Duodenal mucosa (tissue), 2 donors: ENCODE measurements around the gene SOX18.
"Not testable (repeated sequence)": the region's sequence is repeated elsewhere in the genome, so short reads cannot be mapped to it uniquely, and the experiment has no call there.

Experiments
- H3K27ac ChIP-seq: one replicate; pipeline ENCODE4 v1.7.0; 2013; ENCODE audit warnings: low read depth, low read length
- H3K27me3 ChIP-seq, 2 donors: one replicate each; pipeline ENCODE4 v1.7.0; 2013; ENCODE audit warnings: low read length in 2 of 2, control low read depth in 1 of 2; ENCODE audit not compliant: insufficient read depth in 2 of 2, control insufficient read depth in 1 of 2
- H3K36me3 ChIP-seq, 2 donors: one replicate each; pipeline ENCODE4 v1.7.0; 2013; ENCODE audit warnings: low read length in 2 of 2, control low read depth in 1 of 2; ENCODE audit not compliant: insufficient read depth in 2 of 2, control insufficient read depth in 1 of 2
- H3K4me1 ChIP-seq, 2 donors: one replicate each; pipeline ENCODE4 v1.7.0; 2013; ENCODE audit warnings: low read length in 2 of 2, control low read depth in 1 of 2; ENCODE audit not compliant: insufficient read depth in 2 of 2, control insufficient read depth in 1 of 2
- H3K4me3 ChIP-seq, 2 donors: one replicate each; pipeline ENCODE4 v1.7.0; 2013; ENCODE audit warnings: low read length in 2 of 2, low read depth in 1 of 2
- H3K9ac ChIP-seq, 2 donors: one replicate each; pipeline ENCODE4 v1.7.0; 2013; ENCODE audit warnings: low read length in 2 of 2, low read depth in 1 of 2
- H3K9me3 ChIP-seq, 2 donors: one replicate each; pipeline ENCODE4 v1.7.0; 2013; ENCODE audit warnings: low read length in 2 of 2, control low read depth in 1 of 2; ENCODE audit not compliant: control insufficient read depth in 1 of 2

SOX18 gene

DNA sequence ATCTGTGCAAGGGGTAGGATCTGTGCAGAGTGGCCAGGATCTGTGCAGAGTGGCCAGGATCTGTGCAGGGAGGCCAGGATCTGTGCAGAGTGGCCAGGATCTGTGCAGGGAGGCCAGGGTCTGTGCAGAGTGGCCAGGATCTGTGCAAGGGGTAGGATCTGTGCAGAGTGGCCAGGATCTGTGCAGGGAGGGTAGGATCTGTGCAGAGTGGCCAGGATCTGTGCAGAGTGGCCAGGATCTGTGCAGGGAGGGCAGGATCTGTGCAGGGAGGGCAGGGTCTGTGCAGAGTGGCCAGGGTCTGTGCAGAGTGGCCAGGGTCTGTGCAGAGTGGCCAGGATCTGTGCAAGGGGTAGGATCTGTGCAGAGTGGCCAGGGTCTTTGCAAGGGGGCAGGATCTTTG is 39.1 kb upstream of the SOX18 start:
- not testable (repeated sequence) for H3K9me3 ChIP-seq, H3K4me3 ChIP-seq, H3K36me3 ChIP-seq, H3K9ac ChIP-seq, H3K4me1 ChIP-seq, H3K27ac ChIP-seq
- H3K27me3 ChIP-seq = peaks cover 28 to 30% of the 10 kb centered on the region in 2 donors

DNA sequence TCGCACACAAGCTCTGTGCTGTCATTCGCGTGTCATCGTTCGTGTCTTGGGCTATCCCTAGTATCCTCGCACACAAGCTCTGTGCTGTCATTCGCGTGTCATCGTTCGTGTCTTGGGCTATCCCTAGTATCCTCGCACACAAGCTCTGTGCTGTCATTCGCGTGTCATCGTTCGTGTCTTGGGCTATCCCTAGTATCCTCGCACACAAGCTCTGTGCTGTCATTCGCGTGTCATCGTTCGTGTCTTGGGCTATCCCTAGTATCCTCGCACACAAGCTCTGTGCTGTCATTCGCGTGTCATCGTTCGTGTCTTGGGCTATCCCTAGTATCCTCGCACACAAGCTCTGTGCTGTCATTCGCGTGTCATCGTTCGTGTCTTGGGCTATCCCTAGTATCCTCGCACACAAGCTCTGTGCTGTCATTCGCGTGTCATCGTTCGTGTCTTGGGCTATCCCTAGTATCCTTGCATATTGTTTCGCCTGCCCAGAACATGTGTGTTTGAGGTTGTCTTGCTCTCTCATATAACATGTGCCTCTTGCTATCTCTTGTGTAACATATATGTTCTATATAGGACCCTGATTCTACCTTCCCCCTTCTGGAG is 37.9 kb upstream of the SOX18 start:
- not testable (repeated sequence) for H3K9ac ChIP-seq, H3K27ac ChIP-seq, H3K9me3 ChIP-seq, H3K4me3 ChIP-seq, H3K36me3 ChIP-seq
- peaks cover 0 to 12% of the 10 kb centered on the region in 2 donors for H3K4me1 ChIP-seq
- peaks cover 35 to 36% of the 10 kb centered on the region in 2 donors for H3K27me3 ChIP-seq

DNA sequence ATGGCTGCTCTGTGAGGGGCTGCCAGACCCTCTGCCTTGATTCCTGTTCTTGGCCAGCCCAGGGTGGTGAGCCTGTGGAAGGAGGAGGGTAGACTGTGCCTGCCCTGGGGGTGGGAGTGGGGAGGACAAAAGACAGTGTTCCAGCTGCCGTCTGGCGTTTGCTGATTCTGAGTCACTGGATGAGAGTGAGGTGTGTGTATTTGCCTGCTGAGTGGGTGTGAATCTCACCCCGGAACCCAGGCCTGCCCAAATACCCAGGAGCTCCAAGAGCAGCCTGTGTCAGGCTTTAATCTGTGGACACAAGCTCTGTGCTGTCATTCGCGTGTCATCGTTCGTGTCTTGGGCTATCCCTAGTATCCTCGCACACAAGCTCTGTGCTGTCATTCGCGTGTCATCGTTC is 37.4 kb upstream of the SOX18 start:
- Histone ChIP-seq H3K4me3 (no peak overlapping the region), H3K4me1 (peaks cover 0 to 15% of the 10 kb centered on the region in 2 donors), H3K36me3 (no peaks in the 10 kb centered on the region), H3K27ac (no peak overlapping the region), H3K9me3 (no peaks in the 10 kb centered on the region), H3K27me3 (peaks cover 35 to 39% of the 10 kb centered on the region in 2 donors), H3K9ac (no peak overlapping the region)

- Histone ChIP-seq H3K27ac (no peak overlapping the region), H3K27me3 (peaks cover 33 to 39% of the 10 kb centered on the region in 2 donors), H3K4me3 (no peak overlapping the region), H3K4me1 (peaks cover 0 to 18% of the 10 kb centered on the region in 2 donors), H3K9ac (no peak overlapping the region), H3K36me3 (no peaks in the 10 kb centered on the region), H3K9me3 (no peaks in the 10 kb centered on the region)
Observed at GRCh38 chr20:64084685-64085152, 35.3 kb upstream of the SOX18 start.

DNA sequence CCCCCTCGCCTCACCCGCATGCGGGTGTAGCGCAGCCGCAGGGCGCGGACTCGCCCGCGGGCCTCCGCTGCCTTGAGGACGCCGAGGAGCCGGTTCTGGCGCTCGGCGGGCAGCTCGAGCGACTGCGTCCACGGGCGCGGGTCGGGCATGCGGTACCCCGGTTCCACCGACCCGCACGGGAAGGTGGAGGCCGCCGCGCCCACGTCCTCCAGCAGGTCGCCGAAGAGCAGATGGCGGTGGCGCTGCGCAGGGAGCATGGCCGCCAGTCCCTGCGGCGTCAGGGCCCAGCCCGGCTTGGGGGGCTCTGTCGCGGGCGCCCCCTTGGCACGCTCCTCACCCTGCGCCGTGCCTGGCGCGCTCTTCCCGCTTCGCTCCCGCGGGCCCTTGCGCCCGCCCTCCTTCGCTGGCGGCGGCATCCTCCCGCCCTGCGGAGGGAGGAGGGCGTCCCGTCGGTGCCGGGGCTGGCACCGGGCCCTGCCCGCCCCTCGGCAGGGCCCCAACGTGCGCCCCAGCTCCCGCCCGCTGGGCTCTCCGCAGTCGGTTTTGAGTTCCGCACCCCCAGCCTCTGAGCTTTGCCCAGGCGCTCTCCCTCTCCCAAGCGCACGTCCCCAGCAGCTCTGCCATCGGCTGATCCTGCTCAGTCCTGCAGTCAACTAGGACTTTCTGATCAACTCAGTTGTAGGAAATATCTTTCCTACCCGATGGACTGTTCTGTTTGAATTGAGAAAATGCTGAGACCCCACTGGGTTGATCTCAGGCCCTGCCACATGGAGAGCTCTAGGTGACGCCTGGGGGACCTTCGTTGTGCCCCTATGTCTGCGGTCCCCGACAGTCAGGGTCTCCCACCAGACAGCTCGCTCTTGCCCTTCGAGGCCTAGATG is 34.6 kb upstream of the SOX18 start, which contains the start of gene LKAAEAR1:
Gene LKAAEAR1, minus strand, starts transcription at position 595 of the 881 bp plus-strand sequence. Its CDS starts 179 bp downstream, at position 416.
- Histone ChIP-seq H3K27me3 (peaks cover 29 to 42% of the 10 kb centered on the region in 2 donors), H3K9me3 (no peaks in the 10 kb centered on the region), H3K4me3 (peak within 1 kb of the TSS in 1 of 2 donors; percentile 55), H3K9ac (no peak within 1 kb of the TSS), H3K27ac (no peak within 1 kb of the TSS), H3K4me1 (peaks cover 2 to 22% of the 10 kb centered on the region in 2 donors), H3K36me3 (no peaks in the 10 kb centered on the region)

- peak overlapping the region in 1 of 2 donors; percentile 55 for H3K4me3 ChIP-seq
- no peak overlapping the region for H3K9ac ChIP-seq
- no peaks in the 10 kb centered on the region for H3K9me3 ChIP-seq
- H3K4me1 ChIP-seq = peaks cover 8 to 28% of the 10 kb centered on the region in 2 donors
- H3K27ac ChIP-seq = no peak overlapping the region
- no peaks in the 10 kb centered on the region for H3K36me3 ChIP-seq
- peaks cover 25 to 48% of the 10 kb centered on the region in 2 donors for H3K27me3 ChIP-seq
Observed at GRCh38 chr20:64083378-64083803, 34.0 kb upstream of the SOX18 start.

GRCh38 chr20:64082820-64083377 is 33.5 kb upstream of the SOX18 start:
- H3K36me3 ChIP-seq = no peaks in the 10 kb centered on the region
- H3K9ac ChIP-seq = no peak overlapping the region
- peak overlapping the region in 1 of 2 donors; percentile 40 for H3K4me3 ChIP-seq
- no peaks in the 10 kb centered on the region for H3K9me3 ChIP-seq
- no peak overlapping the region for H3K27ac ChIP-seq
- peaks cover 22 to 53% of the 10 kb centered on the region in 2 donors for H3K27me3 ChIP-seq
- peaks cover 8 to 33% of the 10 kb centered on the region in 2 donors for H3K4me1 ChIP-seq

- no peak overlapping the region for H3K9ac ChIP-seq
- H3K4me3 ChIP-seq = no peak overlapping the region
- no peak overlapping the region for H3K27ac ChIP-seq
- H3K27me3 ChIP-seq = peaks cover 22 to 53% of the 10 kb centered on the region in 2 donors
- H3K9me3 ChIP-seq = no peaks in the 10 kb centered on the region
- H3K36me3 ChIP-seq = no peaks in the 10 kb centered on the region
- peaks cover 8 to 39% of the 10 kb centered on the region in 2 donors for H3K4me1 ChIP-seq
Observed at GRCh38 chr20:64082126-64082731, 32.8 kb upstream of the SOX18 start.

GRCh38 chr20:64081624-64081964 is 32.2 kb upstream of the SOX18 start:
- Histone ChIP-seq H3K27ac (no peak overlapping the region), H3K4me1 (peaks cover 8 to 39% of the 10 kb centered on the region in 2 donors), H3K4me3 (no peak overlapping the region)

More at GRCh38 chr20:64081624-64081964, 32.2 kb upstream of the SOX18 start:
- H3K9me3 ChIP-seq = no peaks in the 10 kb centered on the region
- no peak overlapping the region for H3K9ac ChIP-seq
- no peaks in the 10 kb centered on the region for H3K36me3 ChIP-seq
- H3K27me3 ChIP-seq = peaks cover 22 to 49% of the 10 kb centered on the region in 2 donors
